Measurements from ENCODE around the gene NFATC1. TPM values are rescaled to one million over a fixed set of nuclear protein-coding genes. Genes with fewer than 3 reads are reported as not detected.

NFATC1 gene
- total and polyA plus RNA-seq, 8 donors, result 3.4 to 7.9 (median 4.4) TPM

GRCh38 chr18:79513381-79514081 lies 117.8 kb downstream of the NFATC1 start:
- H3K4me1 ChIP-seq, result no peaks in the 10 kb centered on the region
- intact Hi-C loops (cut with DNase I), result no loop called here
- FAIRE-seq, result no peak
- no peak for ATAC-seq
- H3K4me3 ChIP-seq, result no peak overlapping the region
- 94 to 95% methylated on average over 35 to 36 of the region's 36 CpGs for WGBS, 2 donors
- TF ChIP-seq, protein P1, sequence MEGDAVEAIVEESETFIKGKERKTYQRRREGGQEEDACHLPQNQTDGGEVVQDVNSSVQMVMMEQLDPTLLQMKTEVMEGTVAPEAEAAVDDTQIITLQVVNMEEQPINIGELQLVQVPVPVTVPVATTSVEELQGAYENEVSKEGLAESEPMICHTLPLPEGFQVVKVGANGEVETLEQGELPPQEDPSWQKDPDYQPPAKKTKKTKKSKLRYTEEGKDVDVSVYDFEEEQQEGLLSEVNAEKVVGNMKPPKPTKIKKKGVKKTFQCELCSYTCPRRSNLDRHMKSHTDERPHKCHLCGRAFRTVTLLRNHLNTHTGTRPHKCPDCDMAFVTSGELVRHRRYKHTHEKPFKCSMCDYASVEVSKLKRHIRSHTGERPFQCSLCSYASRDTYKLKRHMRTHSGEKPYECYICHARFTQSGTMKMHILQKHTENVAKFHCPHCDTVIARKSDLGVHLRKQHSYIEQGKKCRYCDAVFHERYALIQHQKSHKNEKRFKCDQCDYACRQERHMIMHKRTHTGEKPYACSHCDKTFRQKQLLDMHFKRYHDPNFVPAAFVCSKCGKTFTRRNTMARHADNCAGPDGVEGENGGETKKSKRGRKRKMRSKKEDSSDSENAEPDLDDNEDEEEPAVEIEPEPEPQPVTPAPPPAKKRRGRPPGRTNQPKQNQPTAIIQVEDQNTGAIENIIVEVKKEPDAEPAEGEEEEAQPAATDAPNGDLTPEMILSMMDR (IDR thresholded peaks at IDR 0.05), result no peak
- no peaks in the 10 kb centered on the region for H3K27me3 ChIP-seq
- peak in 2 of 6 donors; percentile 1 to 44 for DNase-seq
- no peaks in the 10 kb centered on the region for H3K36me3 ChIP-seq
- no peak overlapping the region for H3K27ac ChIP-seq
- H3K9me3 ChIP-seq, result no peaks in the 10 kb centered on the region

- no peaks in the 10 kb centered on the region for H3K9me3 ChIP-seq
- 78 to 83% methylated on average over 8 of the region's 8 CpGs for WGBS, 2 donors
- DNase-seq (peak in 1 of 6 donors; percentile 31), FAIRE-seq (no peak), ATAC-seq (no peak)
- H3K4me1 ChIP-seq, result no peaks in the 10 kb centered on the region
- no peaks in the 10 kb centered on the region for H3K36me3 ChIP-seq
- H3K4me3 ChIP-seq, result no peak overlapping the region
- TF ChIP-seq, protein P1 (IDR thresholded peaks at IDR 0.05), result no peak
- H3K27me3 ChIP-seq, result no peaks in the 10 kb centered on the region
- intact Hi-C loops (cut with DNase I), result no loop called here
- H3K27ac ChIP-seq, result no peak overlapping the region
These were observed 119.6 kb downstream of the NFATC1 start for GRCh38 chr18:79515331-79515730.

- H3K9me3 ChIP-seq, result no peaks in the 10 kb centered on the region
- FAIRE-seq (no peak), ATAC-seq (peak in 1 of 4 donors; percentile 37), DNase-seq (peak in 1 of 6 donors; percentile 49)
- intact Hi-C loops (cut with DNase I), result no loop called here
- TF ChIP-seq, protein P1 (IDR thresholded peaks at IDR 0.05), result no peak
- H3K4me1 ChIP-seq, result no peaks in the 10 kb centered on the region
- H3K4me3 ChIP-seq, result no peak overlapping the region
- no peaks in the 10 kb centered on the region for H3K36me3 ChIP-seq
- WGBS, 2 donors, result 59 to 65% methylated on average over 22 of the region's 22 CpGs
- no peaks in the 10 kb centered on the region for H3K27me3 ChIP-seq
- no peak overlapping the region for H3K27ac ChIP-seq
These were observed 120.2 kb downstream of the NFATC1 start for GRCh38 chr18:79515944-79516351.

- DNase-seq, result peak in 1 of 6 donors; percentile 44
- ATAC-seq, result no peak
- H3K4me1 ChIP-seq, result no peaks in the 10 kb centered on the region
- H3K27ac ChIP-seq, result no peak overlapping the region
- no peak for FAIRE-seq
- TF ChIP-seq, protein P1 (IDR thresholded peaks at IDR 0.05), result no peak
- H3K27me3 ChIP-seq, result no peaks in the 10 kb centered on the region
- H3K4me3 ChIP-seq, result no peak overlapping the region
- intact Hi-C loops (cut with DNase I), result no loop called here
- H3K36me3 ChIP-seq, result no peaks in the 10 kb centered on the region
- no peaks in the 10 kb centered on the region for H3K9me3 ChIP-seq
- WGBS, 2 donors, result 93 to 95% methylated on average over 20 of the region's 20 CpGs
These were observed 120.8 kb downstream of the NFATC1 start for GRCh38 chr18:79516441-79516931.

DNA sequence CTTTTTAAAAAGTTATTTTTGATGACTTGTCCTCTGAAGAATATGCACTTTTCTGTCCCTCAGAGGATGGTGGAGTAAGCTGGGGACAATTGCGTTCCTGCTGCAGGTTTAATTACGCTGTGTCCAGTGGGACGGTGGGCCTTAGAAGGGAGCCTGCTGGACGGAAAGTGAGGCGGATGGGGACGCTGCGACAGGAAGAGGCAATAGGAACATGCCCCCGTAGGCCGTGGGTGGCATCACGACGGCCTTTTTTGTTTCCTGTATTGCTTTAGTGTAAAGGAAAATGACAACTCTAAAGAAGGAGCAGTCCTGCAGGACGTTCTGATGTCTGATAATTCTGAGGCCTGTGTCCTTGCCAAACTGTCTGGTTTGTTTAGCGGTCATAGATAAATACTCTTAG lies 121.6 kb downstream of the NFATC1 start:
- DNase-seq (peak in 1 of 6 donors; percentile 20), FAIRE-seq (no peak), ATAC-seq (no peak)
- Histone ChIP-seq H3K4me3 (no peak overlapping the region), H3K27me3 (no peaks in the 10 kb centered on the region), H3K9me3 (no peaks in the 10 kb centered on the region), H3K27ac (no peak overlapping the region), H3K36me3 (no peaks in the 10 kb centered on the region), H3K4me1 (no peaks in the 10 kb centered on the region)
- TF ChIP-seq, protein P1 (IDR thresholded peaks at IDR 0.05), result no peak
- 69 to 77% methylated on average over 13 of the region's 13 CpGs for WGBS, 2 donors
- intact Hi-C loops (cut with DNase I), result no loop called here
